ENCODE results near the gene PCDHB12.
"Not testable (repeated sequence)": the region's sequence is repeated elsewhere in the genome, so short reads cannot be mapped to it uniquely, and the experiment has no call there.

Gene PCDHB12

DNA sequence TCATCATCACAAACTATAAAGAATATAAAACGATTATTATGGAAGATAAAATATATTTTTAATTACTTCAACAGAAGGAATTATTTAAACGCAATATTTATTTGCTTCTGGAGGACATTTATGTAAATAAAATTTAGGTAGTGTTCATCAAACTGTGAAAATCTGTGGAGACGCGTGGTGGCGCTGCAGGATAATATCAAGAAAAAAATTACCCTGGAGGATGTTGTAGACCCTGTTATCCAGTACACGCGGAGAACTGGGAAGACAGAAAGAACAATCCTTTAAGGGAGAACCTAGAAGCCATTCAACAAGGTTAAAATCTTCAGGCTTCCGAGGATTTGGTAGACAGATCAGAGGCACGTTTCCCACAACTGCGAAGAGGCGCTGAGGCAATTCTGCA is at the start of gene PCDHB12:
Gene PCDHB12, plus strand, starts transcription at position 242 of the 400 bp plus-strand sequence. CDS start 189 bp downstream, outside the sequence.
- Histone ChIP-seq H3K4me3 (ENCODE audit: low read depth, low read length) (no peak within 1 kb of the TSS), H3K36me3 (peaks cover 5% of the 10 kb centered on the region), H3K27me3 (ENCODE audit: insufficient read depth, low read depth, severe bottlenecking) (no peaks in the 10 kb centered on the region), H3K27ac (no peak within 1 kb of the TSS), H3K9me3 (ENCODE audit: severe bottlenecking) (no peaks in the 10 kb centered on the region)
- no peak for TF ChIP-seq CTCF (IDR thresholded peaks at IDR 0.05; ENCODE audit: low read depth, low read length)
- DNase-seq = no peak

GRCh38 chr5:141172381-141173204 is 35.9 kb upstream of the PCDHB12 start, which contains the start of gene PCDHB7:
Gene PCDHB7, plus strand, starts transcription at chr5:141172644. Its CDS starts 192 bp downstream, at chr5:141172836.
- Histone ChIP-seq H3K9me3 (ENCODE audit: severe bottlenecking) (peaks cover 6% of the 10 kb centered on the region), H3K27me3 (ENCODE audit: insufficient read depth, low read depth, severe bottlenecking) (no peaks in the 10 kb centered on the region), H3K36me3 (no peaks in the 10 kb centered on the region), H3K27ac (no peak within 1 kb of the TSS), H3K4me3 (ENCODE audit: low read depth, low read length) (no peak within 1 kb of the TSS)
- TF ChIP-seq CTCF (IDR thresholded peaks at IDR 0.05; ENCODE audit: low read depth, low read length) = peak; percentile 31; the same call in 1 of the 2 replicates
- DNase-seq = peak; percentile 22

- not testable (repeated sequence) for DNase-seq; H3K27me3 ChIP-seq (ENCODE audit: insufficient read depth, low read depth, severe bottlenecking); H3K9me3 ChIP-seq (ENCODE audit: severe bottlenecking); H3K27ac ChIP-seq; H3K4me3 ChIP-seq (ENCODE audit: low read depth, low read length); H3K36me3 ChIP-seq
These were observed 34.0 kb upstream of the PCDHB12 start for GRCh38 chr5:141174291-141175104.

DNA sequence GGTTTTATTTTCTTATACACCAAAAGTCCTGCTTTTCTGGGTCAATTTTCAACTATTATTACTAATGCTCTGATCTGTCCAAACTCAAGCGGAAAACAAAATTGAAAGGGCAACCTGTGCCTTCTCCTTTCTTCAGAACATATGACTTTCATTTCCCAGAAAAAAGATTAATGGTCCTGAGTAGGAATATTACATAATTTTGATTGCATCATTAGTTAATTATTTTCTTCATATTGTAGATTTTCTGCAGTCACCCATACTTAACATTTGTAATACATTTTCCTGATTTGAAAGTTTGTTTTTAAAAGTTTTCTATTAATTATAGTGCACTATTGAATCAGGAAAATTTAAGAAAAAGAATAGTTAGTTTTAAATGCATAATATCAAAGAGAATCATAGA is 32.6 kb upstream of the PCDHB12 start:
- no peaks in the 10 kb centered on the region for H3K36me3 ChIP-seq
- no peak for TF ChIP-seq CTCF (IDR thresholded peaks at IDR 0.05; ENCODE audit: low read depth, low read length)
- H3K27ac ChIP-seq = no peak overlapping the region
- peaks cover 6% of the 10 kb centered on the region for H3K9me3 ChIP-seq (ENCODE audit: severe bottlenecking)
- H3K4me3 ChIP-seq (ENCODE audit: low read depth, low read length) = no peak overlapping the region
- DNase-seq = no peak
- no peaks in the 10 kb centered on the region for H3K27me3 ChIP-seq (ENCODE audit: insufficient read depth, low read depth, severe bottlenecking)

DNA sequence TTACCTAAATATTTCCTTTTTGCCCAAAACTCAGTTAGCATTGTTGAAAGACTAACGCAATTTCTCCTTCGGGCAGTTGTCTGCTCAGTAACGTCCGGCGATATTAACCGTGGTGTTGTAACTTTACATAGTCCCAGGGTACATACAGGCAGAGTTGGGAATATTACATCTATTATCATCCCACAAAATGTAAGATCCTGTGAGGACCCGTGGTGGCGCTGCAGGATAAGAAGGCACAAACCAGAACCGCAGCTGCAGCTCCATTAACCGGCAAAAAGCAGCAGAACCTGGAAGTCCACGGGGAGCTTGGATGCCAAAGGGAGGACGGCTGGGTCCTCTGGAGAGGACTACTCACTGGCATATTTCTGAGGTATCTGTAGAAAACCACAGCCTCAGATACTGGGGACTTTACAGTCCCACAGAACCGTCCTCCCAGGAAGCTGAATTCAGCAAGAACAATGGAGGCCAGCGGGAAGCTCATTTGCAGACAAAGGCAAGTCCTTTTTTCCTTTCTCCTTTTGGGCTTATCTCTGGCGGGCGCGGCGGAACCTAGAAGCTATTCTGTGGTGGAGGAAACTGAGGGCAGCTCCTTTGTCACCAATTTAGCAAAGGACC is 30.8 kb upstream of the PCDHB12 start, which contains the start of gene PCDHB8:
Gene PCDHB8, plus strand, starts transcription at position 214 of the 615 bp plus-strand sequence. Its CDS starts 245 bp downstream, at position 459.
- not testable (repeated sequence) for DNase-seq; H3K36me3 ChIP-seq; H3K9me3 ChIP-seq (ENCODE audit: severe bottlenecking); H3K27ac ChIP-seq; H3K4me3 ChIP-seq (ENCODE audit: low read depth, low read length); H3K27me3 ChIP-seq (ENCODE audit: insufficient read depth, low read depth, severe bottlenecking)

DNA sequence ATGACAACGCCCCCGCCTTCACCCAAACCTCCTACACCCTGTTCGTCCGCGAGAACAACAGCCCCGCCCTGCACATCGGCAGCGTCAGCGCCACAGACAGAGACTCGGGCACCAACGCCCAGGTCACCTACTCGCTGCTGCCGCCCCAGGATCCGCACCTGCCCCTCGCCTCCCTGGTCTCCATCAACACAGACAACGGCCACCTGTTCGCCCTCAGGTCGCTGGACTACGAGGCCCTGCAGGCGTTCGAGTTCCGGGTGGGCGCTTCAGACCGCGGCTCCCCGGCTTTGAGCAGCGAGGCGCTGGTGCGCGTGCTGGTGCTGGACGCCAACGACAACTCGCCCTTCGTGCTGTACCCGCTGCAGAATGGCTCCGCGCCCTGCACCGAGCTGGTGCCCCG is 29.1 kb upstream of the PCDHB12 start:
- H3K4me3 ChIP-seq (ENCODE audit: low read depth, low read length); H3K27ac ChIP-seq; H3K27me3 ChIP-seq (ENCODE audit: insufficient read depth, low read depth, severe bottlenecking); DNase-seq; H3K36me3 ChIP-seq; H3K9me3 ChIP-seq (ENCODE audit: severe bottlenecking): not testable (repeated sequence)

DNA sequence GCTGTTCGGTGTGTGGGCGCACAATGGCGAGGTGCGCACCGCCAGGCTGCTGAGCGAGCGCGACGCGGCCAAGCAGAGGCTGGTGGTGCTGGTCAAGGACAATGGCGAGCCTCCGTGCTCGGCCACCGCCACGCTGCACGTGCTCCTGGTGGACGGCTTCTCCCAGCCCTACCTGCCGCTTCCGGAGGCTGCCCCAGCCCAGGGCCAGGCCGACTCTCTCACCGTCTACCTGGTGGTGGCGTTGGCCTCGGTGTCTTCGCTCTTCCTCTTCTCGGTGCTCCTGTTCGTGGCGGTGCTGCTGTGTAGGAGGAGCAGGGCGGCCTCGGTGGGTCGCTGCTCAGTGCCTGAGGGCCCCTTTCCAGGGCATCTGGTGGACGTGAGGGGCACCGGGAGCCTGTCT is 28.6 kb upstream of the PCDHB12 start:
- H3K27ac ChIP-seq; H3K9me3 ChIP-seq (ENCODE audit: severe bottlenecking); DNase-seq; H3K27me3 ChIP-seq (ENCODE audit: insufficient read depth, low read depth, severe bottlenecking); H3K36me3 ChIP-seq; H3K4me3 ChIP-seq (ENCODE audit: low read depth, low read length): not testable (repeated sequence)

Data from WERI-Rb-1 (cell line).